ENCODE data around the gene USP20. TPM values are rescaled to one million over a fixed set of nuclear protein-coding genes. Genes with fewer than 3 reads are reported as not detected.

USP20 gene
- total and polyA plus RNA-seq, 4 donors, result 15.9 to 108 (median 45.3) TPM

DNA sequence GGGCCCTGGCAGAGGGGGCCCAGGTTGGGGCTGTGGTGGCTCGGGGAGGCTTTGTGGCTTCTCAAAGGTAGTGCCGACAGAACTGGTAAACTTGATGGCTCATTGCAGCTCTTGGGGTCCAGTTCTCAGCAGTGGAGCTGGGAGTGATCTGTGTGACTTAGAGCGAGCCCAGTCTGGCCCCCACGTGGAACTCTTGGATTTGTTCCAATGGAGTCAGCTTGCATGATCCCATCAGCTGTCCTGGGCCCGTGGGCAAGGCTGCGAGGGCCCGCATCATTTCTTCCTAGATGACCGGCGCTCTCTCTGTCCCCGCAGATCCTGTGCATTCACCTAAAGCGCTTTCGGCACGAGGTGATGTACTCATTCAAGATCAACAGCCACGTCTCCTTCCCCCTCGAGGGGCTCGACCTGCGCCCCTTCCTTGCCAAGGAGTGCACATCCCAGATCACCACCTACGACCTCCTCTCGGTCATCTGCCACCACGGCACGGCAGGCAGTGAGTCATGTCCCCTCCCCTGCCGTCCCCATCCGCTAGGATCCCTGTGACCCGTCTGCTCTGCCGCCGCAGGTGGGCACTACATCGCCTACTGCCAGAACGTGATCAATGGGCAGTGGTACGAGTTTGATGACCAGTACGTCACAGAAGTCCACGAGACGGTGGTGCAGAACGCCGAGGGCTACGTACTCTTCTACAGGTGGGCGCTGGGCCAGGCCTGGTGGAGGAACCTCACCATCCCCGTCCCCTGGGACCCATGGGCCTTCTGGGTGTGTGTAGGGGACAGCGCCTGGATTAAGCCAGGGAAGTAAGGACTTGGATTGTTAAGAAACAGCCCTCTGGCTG, 39.2 kb downstream of the USP20 start:
- peak in 1 of 2 donors; percentile 72 for DNase-seq
- intact Hi-C loops (cut with DNase I), result no loop called here
- Histone ChIP-seq H3K9me3 (ENCODE audit: control insufficient read depth, low read length) (no peaks in the 10 kb centered on the region), H3K4me1 (ENCODE audit: control insufficient read depth in 1 of 2, insufficient read depth in 2 of 2, low read length in 2 of 2) (no peaks in the 10 kb centered on the region), H3K36me3 (ENCODE audit: control insufficient read depth in 1 of 2, insufficient read depth in 2 of 2, low read length in 1 of 2) (peaks cover 0 to 11% of the 10 kb centered on the region in 2 donors), H3K27ac (ENCODE audit: low read depth in 1 of 2, low read length in 2 of 2) (no peak overlapping the region), H3K4me3 (ENCODE audit: low read length in 2 of 2) (no peak overlapping the region), H3K27me3 (ENCODE audit: control insufficient read depth in 1 of 2, insufficient read depth in 2 of 2, low read length in 1 of 2) (no peaks in the 10 kb centered on the region)
- no peak for ATAC-seq (ENCODE audit: low FRiP score)
- 89 to 90% methylated on average over 38 of the region's 38 CpGs for WGBS, 2 donors

DNA sequence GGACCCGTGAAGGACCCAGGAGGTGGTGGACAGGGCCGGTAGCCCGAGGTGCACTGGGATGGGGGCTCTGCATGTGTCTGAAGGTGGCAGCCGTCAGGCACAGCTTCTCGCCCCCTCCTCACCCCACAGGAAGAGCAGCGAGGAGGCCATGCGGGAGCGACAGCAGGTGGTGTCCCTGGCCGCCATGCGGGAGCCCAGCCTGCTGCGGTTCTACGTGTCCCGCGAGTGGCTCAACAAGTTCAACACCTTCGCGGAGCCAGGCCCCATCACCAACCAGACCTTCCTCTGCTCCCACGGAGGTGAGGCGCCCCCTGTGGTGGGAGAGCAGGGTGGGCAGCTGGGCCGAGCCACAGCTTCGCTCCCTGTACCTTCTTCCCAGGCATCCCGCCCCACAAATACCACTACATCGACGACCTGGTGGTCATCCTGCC, 39.9 kb downstream of the USP20 start:
- Histone ChIP-seq H3K27me3 (ENCODE audit: control insufficient read depth in 1 of 2, insufficient read depth in 2 of 2, low read length in 1 of 2) (no peaks in the 10 kb centered on the region), H3K36me3 (ENCODE audit: control insufficient read depth in 1 of 2, insufficient read depth in 2 of 2, low read length in 1 of 2) (peaks cover 0 to 12% of the 10 kb centered on the region in 2 donors), H3K9me3 (ENCODE audit: control insufficient read depth, low read length) (no peaks in the 10 kb centered on the region), H3K4me1 (ENCODE audit: control insufficient read depth in 1 of 2, insufficient read depth in 2 of 2, low read length in 2 of 2) (no peaks in the 10 kb centered on the region), H3K4me3 (ENCODE audit: low read length in 2 of 2) (no peak overlapping the region), H3K27ac (ENCODE audit: low read depth in 1 of 2, low read length in 2 of 2) (no peak overlapping the region)
- intact Hi-C loops (cut with DNase I), result no loop called here
- peak in 1 of 2 donors; percentile 70 for DNase-seq
- no peak for ATAC-seq (ENCODE audit: low FRiP score)
- 86 to 89% methylated on average over 23 of the region's 23 CpGs for WGBS, 2 donors

- no peaks in the 10 kb centered on the region for H3K4me1 ChIP-seq (ENCODE audit: control insufficient read depth in 1 of 2, insufficient read depth in 2 of 2, low read length in 2 of 2)
- no peak for ATAC-seq (ENCODE audit: low FRiP score)
- no peaks in the 10 kb centered on the region for H3K9me3 ChIP-seq (ENCODE audit: control insufficient read depth, low read length)
- H3K36me3 ChIP-seq (ENCODE audit: control insufficient read depth in 1 of 2, insufficient read depth in 2 of 2, low read length in 1 of 2), result peaks cover 0 to 16% of the 10 kb centered on the region in 2 donors
- H3K4me3 ChIP-seq (ENCODE audit: low read length in 2 of 2), result no peak overlapping the region
- DNase-seq, result peak in 1 of 2 donors; percentile 59
- WGBS, 2 donors, result 94 to 95% methylated on average over 26 to 27 of the region's 27 CpGs
- H3K27ac ChIP-seq (ENCODE audit: low read depth in 1 of 2, low read length in 2 of 2), result no peak overlapping the region
- intact Hi-C loops (cut with DNase I), result no loop called here
- H3K27me3 ChIP-seq (ENCODE audit: control insufficient read depth in 1 of 2, insufficient read depth in 2 of 2, low read length in 1 of 2), result no peaks in the 10 kb centered on the region
Measured at GRCh38 chr9:129875687-129876395, 40.6 kb downstream of the USP20 start.

DNA sequence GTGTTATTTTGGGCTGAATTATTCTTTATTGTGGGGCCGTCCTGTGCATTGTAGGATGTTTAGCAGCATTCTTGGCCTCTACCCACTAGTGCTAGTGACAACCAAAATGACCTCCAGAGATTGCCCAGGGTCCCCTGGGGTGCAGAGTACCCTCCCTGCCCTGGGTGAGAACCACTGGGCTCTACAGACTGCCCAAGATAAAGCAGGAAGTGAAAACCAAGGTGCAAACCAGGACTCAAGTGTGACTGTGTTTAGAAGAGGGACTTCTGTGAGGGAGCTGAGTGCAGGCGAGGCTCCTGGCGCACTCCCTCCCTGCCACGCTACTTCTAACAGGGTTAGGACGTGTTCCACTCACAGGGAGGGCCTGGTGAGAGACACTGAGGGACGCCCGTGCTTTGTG, 41.6 kb downstream of the USP20 start:
- H3K27ac ChIP-seq (ENCODE audit: low read depth in 1 of 2, low read length in 2 of 2), result no peak overlapping the region
- DNase-seq (no peak), ATAC-seq (ENCODE audit: low FRiP score) (no peak)
- intact Hi-C loops (cut with DNase I), result no loop called here
- 90 to 94% methylated on average over 7 of the region's 7 CpGs for WGBS, 2 donors
- H3K4me3 ChIP-seq (ENCODE audit: low read length in 2 of 2), result no peak overlapping the region
- H3K9me3 ChIP-seq (ENCODE audit: control insufficient read depth, low read length), result no peaks in the 10 kb centered on the region
- no peaks in the 10 kb centered on the region for H3K4me1 ChIP-seq (ENCODE audit: control insufficient read depth in 1 of 2, insufficient read depth in 2 of 2, low read length in 2 of 2)
- no peaks in the 10 kb centered on the region for H3K27me3 ChIP-seq (ENCODE audit: control insufficient read depth in 1 of 2, insufficient read depth in 2 of 2, low read length in 1 of 2)
- peaks cover 0 to 18% of the 10 kb centered on the region in 2 donors for H3K36me3 ChIP-seq (ENCODE audit: control insufficient read depth in 1 of 2, insufficient read depth in 2 of 2, low read length in 1 of 2)

DNA sequence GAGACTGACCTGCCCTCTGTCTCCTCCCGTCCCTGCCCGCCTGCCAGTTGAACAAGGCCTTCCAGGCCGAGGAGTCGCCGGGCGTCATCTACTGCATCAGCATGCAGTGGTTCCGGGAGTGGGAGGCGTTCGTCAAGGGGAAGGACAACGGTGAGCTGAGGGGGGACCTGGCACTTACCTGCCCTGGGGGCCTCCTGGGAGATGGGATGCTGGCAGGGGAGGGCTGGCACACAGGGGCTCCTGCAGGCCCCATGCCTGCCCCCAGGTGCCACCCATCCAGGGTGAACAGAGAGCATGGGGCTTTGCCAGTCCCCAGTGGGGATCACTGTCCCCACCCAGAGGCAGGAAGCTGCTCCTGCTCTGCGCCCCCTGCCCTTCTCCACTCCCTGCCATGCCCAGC, 43.0 kb downstream of the USP20 start:
- H3K27me3 ChIP-seq (ENCODE audit: control insufficient read depth in 1 of 2, insufficient read depth in 2 of 2, low read length in 1 of 2), result no peaks in the 10 kb centered on the region
- DNase-seq (no peak), ATAC-seq (ENCODE audit: low FRiP score) (no peak)
- H3K27ac ChIP-seq (ENCODE audit: low read depth in 1 of 2, low read length in 2 of 2), result no peak overlapping the region
- 91% methylated on average over 11 of the region's 11 CpGs for WGBS, 2 donors
- no peaks in the 10 kb centered on the region for H3K4me1 ChIP-seq (ENCODE audit: control insufficient read depth in 1 of 2, insufficient read depth in 2 of 2, low read length in 2 of 2)
- intact Hi-C loops (cut with DNase I), result no loop called here
- H3K9me3 ChIP-seq (ENCODE audit: control insufficient read depth, low read length), result no peaks in the 10 kb centered on the region
- no peak overlapping the region for H3K4me3 ChIP-seq (ENCODE audit: low read length in 2 of 2)
- peaks cover 0 to 18% of the 10 kb centered on the region in 2 donors for H3K36me3 ChIP-seq (ENCODE audit: control insufficient read depth in 1 of 2, insufficient read depth in 2 of 2, low read length in 1 of 2)

GRCh38 chr9:129879103-129879699, 43.9 kb downstream of the USP20 start:
- intact Hi-C loops (cut with DNase I), result no loop called here
- H3K27me3 ChIP-seq (ENCODE audit: control insufficient read depth in 1 of 2, insufficient read depth in 2 of 2, low read length in 1 of 2), result no peaks in the 10 kb centered on the region
- ATAC-seq (ENCODE audit: low FRiP score) (no peak), DNase-seq (no peak)
- H3K4me3 ChIP-seq (ENCODE audit: low read length in 2 of 2), result no peak overlapping the region
- peaks cover 0 to 18% of the 10 kb centered on the region in 2 donors for H3K36me3 ChIP-seq (ENCODE audit: control insufficient read depth in 1 of 2, insufficient read depth in 2 of 2, low read length in 1 of 2)
- no peaks in the 10 kb centered on the region for H3K9me3 ChIP-seq (ENCODE audit: control insufficient read depth, low read length)
- 90% methylated on average over 17 of the region's 17 CpGs for WGBS, 2 donors
- no peaks in the 10 kb centered on the region for H3K4me1 ChIP-seq (ENCODE audit: control insufficient read depth in 1 of 2, insufficient read depth in 2 of 2, low read length in 2 of 2)
- no peak overlapping the region for H3K27ac ChIP-seq (ENCODE audit: low read depth in 1 of 2, low read length in 2 of 2)

GRCh38 chr9:129879991-129880653, 44.9 kb downstream of the USP20 start:
- ATAC-seq (ENCODE audit: low FRiP score), result no peak
- Histone ChIP-seq H3K4me1 (ENCODE audit: control insufficient read depth in 1 of 2, insufficient read depth in 2 of 2, low read length in 2 of 2) (no peaks in the 10 kb centered on the region), H3K27ac (ENCODE audit: low read depth in 1 of 2, low read length in 2 of 2) (no peak overlapping the region), H3K36me3 (ENCODE audit: control insufficient read depth in 1 of 2, insufficient read depth in 2 of 2, low read length in 1 of 2) (peaks cover 0 to 15% of the 10 kb centered on the region in 2 donors), H3K4me3 (ENCODE audit: low read length in 2 of 2) (no peak overlapping the region), H3K9me3 (ENCODE audit: control insufficient read depth, low read length) (no peaks in the 10 kb centered on the region), H3K27me3 (ENCODE audit: control insufficient read depth in 1 of 2, insufficient read depth in 2 of 2, low read length in 1 of 2) (no peaks in the 10 kb centered on the region)
- intact Hi-C loops (cut with DNase I), result no loop called here
- DNase-seq, result peak in 1 of 2 donors; percentile 75
- 90 to 93% methylated on average over 31 of the region's 31 CpGs for WGBS, 2 donors

Data from aorta (tissue), 5 donors.